Measurements from ENCODE around the gene KLHL24. TPM values are rescaled to one million over a fixed set of nuclear protein-coding genes. Genes with fewer than 3 reads are reported as not detected.
"Not testable (repeated sequence)": the region's sequence is repeated elsewhere in the genome, so short reads cannot be mapped to it uniquely, and the experiment has no call there.

The KLHL24 gene
- total RNA-seq, 1 donor from 2014 or later = 97.2 TPM

- Histone ChIP-seq H3K4me3 (peak overlapping the region; percentile 82), H2AFZ (replicated peaks) (peak overlapping the region; percentile 71), H3F3A (ENCODE audit: low read depth) (peaks cover 17% of the 10 kb centered on the region), H3K9me3 (ENCODE audit: low read depth) (no peaks in the 10 kb centered on the region), H3K9ac (no peak overlapping the region), H3K27me3 (no peaks in the 10 kb centered on the region), H3K4me2 (peak overlapping the region; percentile 100), H4K20me1 (ENCODE audit: low read depth) (peaks cover 19% of the 10 kb centered on the region), H3K4me1 (peaks cover 7% of the 10 kb centered on the region), H3K27ac (no peak overlapping the region), H3K36me3 (peaks cover 3% of the 10 kb centered on the region), H3K79me2 (ENCODE audit: low read depth) (peaks cover 34% of the 10 kb centered on the region)
- Mint-ChIP-seq H3K27ac (peak overlapping the region; percentile 82), H3K9me3 (no peaks in the 10 kb centered on the region), H3K4me3 (peak overlapping the region; percentile 89), H3K27me3 (ENCODE audit: insufficient read depth, low read depth) (peaks cover 2% of the 10 kb centered on the region), H3K4me1 (peaks cover 13% of the 10 kb centered on the region), H3K36me3 (no peaks in the 10 kb centered on the region)
- DNase-seq (ENCODE audit: low spot score) = no peak
- TF ChIP-seq EZH2phosphoT487 (IDR thresholded peaks at IDR 0.05) (no peak), EZH2 (IDR thresholded peaks at IDR 0.05) (no peak), CTCF (IDR thresholded peaks at IDR 0.05) (no peak)
These were observed 354 bp upstream of the KLHL24 start for GRCh38 chr3:183635107-183635430.

- Histone ChIP-seq H3K27ac (peak overlapping the region; percentile 95), H3K27me3 (no peaks in the 10 kb centered on the region), H3K9ac (peak overlapping the region; percentile 82), H3F3A (ENCODE audit: low read depth) (peaks cover 17% of the 10 kb centered on the region), H3K79me2 (ENCODE audit: low read depth) (peaks cover 44% of the 10 kb centered on the region), H3K4me1 (peaks cover 7% of the 10 kb centered on the region), H4K20me1 (ENCODE audit: low read depth) (peaks cover 19% of the 10 kb centered on the region), H2AFZ (replicated peaks) (peak overlapping the region; percentile 86), H3K4me2 (peak overlapping the region; percentile 100), H3K9me3 (ENCODE audit: low read depth) (no peaks in the 10 kb centered on the region), H3K4me3 (peak overlapping the region; percentile 82), H3K36me3 (peaks cover 3% of the 10 kb centered on the region)
- H3K4me3 Mint-ChIP-seq = peak overlapping the region; percentile 89
- H3K4me1 Mint-ChIP-seq = peaks cover 13% of the 10 kb centered on the region
- peaks cover under 1% of the 10 kb centered on the region for H3K36me3 Mint-ChIP-seq
- H3K27ac Mint-ChIP-seq = peak overlapping the region; percentile 86
- TF ChIP-seq EZH2phosphoT487 (IDR thresholded peaks at IDR 0.05) = no peak
- no peak for TF ChIP-seq CTCF (IDR thresholded peaks at IDR 0.05)
- no peak for TF ChIP-seq EZH2 (IDR thresholded peaks at IDR 0.05)
- DNase-seq (ENCODE audit: low spot score) = peak; percentile 98
- no peaks in the 10 kb centered on the region for H3K9me3 Mint-ChIP-seq
- H3K27me3 Mint-ChIP-seq (ENCODE audit: insufficient read depth, low read depth) = no peaks in the 10 kb centered on the region
These were observed 1.0 kb downstream of the KLHL24 start for GRCh38 chr3:183636221-183637105.

- TF ChIP-seq CTCF (IDR thresholded peaks at IDR 0.05) (no peak), EZH2 (IDR thresholded peaks at IDR 0.05) (no peak)
- Mint-ChIP-seq H3K27ac (peak overlapping the region; percentile 86), H3K36me3 (peaks cover 1% of the 10 kb centered on the region), H3K4me1 (peaks cover 13% of the 10 kb centered on the region), H3K9me3 (no peaks in the 10 kb centered on the region), H3K27me3 (ENCODE audit: insufficient read depth, low read depth) (no peaks in the 10 kb centered on the region), H3K4me3 (peak overlapping the region; percentile 89)
- Histone ChIP-seq H3F3A (ENCODE audit: low read depth) (peaks cover 17% of the 10 kb centered on the region), H3K9me3 (ENCODE audit: low read depth) (no peaks in the 10 kb centered on the region), H3K4me2 (peak overlapping the region; percentile 100), H3K27ac (no peak overlapping the region), H4K20me1 (ENCODE audit: low read depth) (peaks cover 19% of the 10 kb centered on the region), H3K27me3 (no peaks in the 10 kb centered on the region), H3K4me1 (peaks cover 7% of the 10 kb centered on the region), H3K4me3 (peak overlapping the region; percentile 82), H2AFZ (replicated peaks) (peak overlapping the region; percentile 86), H3K36me3 (peaks cover 3% of the 10 kb centered on the region), H3K9ac (peak overlapping the region; percentile 63), H3K79me2 (ENCODE audit: low read depth) (peaks cover 50% of the 10 kb centered on the region)
- no peak for DNase-seq (ENCODE audit: low spot score)
These were observed 1.7 kb downstream of the KLHL24 start for GRCh38 chr3:183637106-183637486.

GRCh38 chr3:183637633-183638032 lies 2.2 kb downstream of the KLHL24 start:
- H3K36me3 ChIP-seq; H3K27me3 Mint-ChIP-seq (ENCODE audit: insufficient read depth, low read depth); H3K27me3 ChIP-seq; DNase-seq (ENCODE audit: low spot score); H3K9ac ChIP-seq; H3K27ac Mint-ChIP-seq; H3K27ac ChIP-seq; H2AFZ ChIP-seq (replicated peaks); H3K9me3 Mint-ChIP-seq; H3K36me3 Mint-ChIP-seq; H3K9me3 ChIP-seq (ENCODE audit: low read depth); H3K4me1 ChIP-seq: not testable (repeated sequence)
- Histone ChIP-seq H3K4me2 (peak overlapping the region; percentile 100), H4K20me1 (ENCODE audit: low read depth) (peaks cover 22% of the 10 kb centered on the region), H3K79me2 (ENCODE audit: low read depth) (peaks cover 52% of the 10 kb centered on the region), H3K4me3 (peak overlapping the region; percentile 82), H3F3A (ENCODE audit: low read depth) (peaks cover 17% of the 10 kb centered on the region)
- peaks cover 13% of the 10 kb centered on the region for H3K4me1 Mint-ChIP-seq
- peak overlapping the region; percentile 89 for H3K4me3 Mint-ChIP-seq
